GM18858 (cell line): ENCODE measurements around the gene RTN3.
"Not testable (repeated sequence)": the region's sequence is repeated elsewhere in the genome, so short reads cannot be mapped to it uniquely, and the experiment has no call there.

Experiments
- ATAC-seq: cut with Tn5 transposase; IDR thresholded peaks from one replicate; pipeline ENCODE4 v1.9.1; 2021; ENCODE audit not compliant: unreplicated experiment

RTN3 gene

DNA sequence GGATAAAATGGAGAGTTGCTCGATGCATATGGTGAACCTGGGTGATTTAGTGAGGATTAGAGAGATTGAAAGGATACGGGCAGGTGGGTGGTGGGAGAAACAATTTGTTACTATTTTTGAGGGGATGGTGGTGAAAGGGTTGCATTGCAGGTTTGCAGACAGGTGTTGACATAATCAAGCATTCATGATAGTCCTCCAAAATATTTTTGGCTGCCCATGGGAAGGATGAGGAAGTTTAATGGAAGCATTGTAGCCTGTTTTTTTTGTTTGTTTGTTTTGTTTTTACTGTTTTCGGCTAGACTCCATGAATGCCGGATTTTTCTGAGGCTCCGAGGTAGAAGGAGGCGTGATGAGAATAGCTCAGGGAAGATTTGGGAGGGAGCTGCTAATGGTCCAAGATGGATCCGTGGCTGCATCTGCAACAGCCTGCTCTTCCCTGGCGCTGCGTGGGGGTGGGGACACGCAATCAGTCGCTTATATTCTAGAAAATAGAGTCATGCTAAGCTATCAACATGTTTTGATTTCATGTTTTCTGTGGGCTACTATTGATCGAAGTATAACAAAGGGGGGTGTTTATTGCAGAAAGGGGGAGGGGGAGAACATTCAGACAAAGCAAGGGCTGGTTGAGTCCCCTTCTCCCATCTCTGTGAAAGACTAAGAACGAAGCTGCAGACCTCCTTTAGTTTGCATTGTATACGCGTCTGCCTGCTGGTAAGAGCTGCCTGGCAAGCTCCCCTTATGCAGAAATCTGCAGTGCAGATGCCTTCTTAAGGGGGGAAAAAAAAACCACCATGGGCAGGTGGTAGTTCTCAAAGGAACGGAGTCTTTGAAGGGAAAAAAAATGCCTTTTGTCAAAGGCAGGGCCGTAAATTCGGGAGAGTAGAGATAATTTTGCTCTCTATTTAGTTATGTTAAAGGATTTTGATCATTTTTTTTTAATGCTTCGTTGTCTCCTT, 1.0 kb downstream of the RTN3 start:
- ATAC-seq = no peak

DNA sequence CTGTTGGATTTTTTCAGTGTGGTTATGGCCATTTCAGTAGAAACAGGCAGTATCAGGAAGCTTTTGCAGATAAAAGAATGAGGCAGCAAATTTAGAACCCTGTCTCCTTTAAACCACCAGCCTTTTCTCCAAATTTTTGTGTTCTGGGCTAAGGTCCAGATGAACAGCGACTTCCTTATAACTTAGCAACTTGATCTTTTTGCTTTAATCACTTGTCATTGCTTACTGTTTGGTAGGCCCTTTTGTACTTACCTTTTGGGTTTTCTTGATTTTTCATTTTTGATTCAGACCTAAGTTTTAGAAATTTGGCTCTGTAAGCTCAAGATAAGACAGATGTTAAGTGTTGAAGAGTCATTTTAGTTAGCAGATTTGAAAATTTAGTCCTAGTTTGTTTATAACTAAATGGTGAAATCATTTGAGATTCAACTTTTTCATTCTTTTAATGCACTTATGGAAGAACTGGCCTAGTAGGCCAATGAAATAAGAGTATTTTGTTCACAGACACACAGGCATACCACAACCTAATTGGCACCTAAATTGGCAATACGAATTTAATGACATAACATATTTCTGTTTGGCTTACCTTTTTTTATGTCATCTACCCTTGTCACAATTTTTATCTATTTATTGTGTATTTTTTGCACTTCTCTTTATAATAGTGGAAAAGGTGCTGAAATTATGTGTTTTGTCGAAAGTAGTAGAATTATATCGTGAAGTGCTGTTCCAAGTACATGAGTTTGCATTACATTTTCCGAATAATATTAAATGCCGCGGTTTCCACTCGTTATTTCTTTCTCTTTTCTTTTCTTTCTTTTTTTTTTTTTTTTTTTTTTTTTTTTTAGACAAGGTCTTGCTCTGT, 2.1 kb downstream of the RTN3 start:
- no peak for ATAC-seq

DNA sequence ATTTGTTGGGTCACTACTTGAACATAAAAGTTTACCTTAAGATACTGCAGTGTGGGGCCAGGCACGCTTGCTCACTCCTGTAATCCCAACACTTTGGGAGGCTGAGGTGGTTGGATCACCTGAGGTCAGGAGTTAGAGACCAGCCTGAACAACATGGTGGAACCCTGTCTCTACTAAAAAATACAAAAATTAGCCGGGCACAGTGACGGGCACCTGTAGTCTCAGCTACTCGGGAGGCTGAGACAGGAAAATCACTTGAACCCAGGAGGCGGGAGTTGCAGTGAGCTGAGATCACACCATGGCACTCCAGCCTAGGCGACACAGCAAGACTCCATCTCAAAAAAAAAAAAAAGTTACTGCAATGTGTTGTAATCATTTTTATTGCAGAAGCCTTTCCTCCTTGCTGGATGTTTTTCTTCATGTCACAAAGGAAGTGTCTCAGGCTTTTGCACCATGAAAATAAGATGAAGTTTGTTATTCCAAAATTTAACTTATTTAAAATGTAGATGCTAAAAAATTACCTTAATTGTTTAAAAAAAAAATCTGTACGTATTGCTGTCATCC, 3.9 kb downstream of the RTN3 start:
- not testable (repeated sequence) for ATAC-seq

DNA sequence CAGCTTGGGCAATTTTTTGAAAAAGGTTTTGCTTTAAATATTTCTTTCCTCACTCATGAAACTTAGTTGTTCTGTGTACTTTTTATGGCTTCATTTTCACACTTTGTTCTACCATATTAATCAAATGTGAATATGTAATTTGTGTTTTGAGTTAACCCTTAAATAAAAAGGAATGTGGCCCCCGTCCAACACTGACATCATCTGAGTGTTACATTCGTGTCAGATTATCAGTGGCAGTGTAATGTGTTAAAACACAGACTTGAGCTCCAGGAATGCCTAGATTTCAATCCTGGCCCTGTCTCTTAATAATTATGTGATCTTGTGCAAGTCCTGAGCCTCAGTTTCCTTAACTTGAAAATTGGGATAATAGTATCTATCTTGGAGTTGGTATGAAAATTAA, 5.6 kb downstream of the RTN3 start:
- no peak for ATAC-seq

DNA sequence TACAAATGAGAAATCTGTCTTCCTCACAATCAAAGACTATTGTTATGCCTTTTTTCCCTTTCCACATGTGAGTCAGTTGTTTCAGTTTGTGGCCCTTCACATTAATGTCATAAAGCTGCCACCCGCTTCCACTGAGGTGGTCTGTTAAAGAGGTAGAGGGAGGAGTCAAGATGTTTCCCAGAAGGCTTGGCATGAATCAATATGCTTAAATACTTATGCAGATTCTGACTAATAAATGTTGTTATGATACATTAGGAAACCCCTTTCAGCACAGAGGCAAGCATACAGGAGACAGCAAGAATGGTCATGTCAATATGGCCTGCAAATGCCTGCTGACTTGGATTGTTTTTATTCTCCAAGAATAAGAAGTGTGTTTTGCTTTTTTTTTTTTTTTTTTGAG, 6.5 kb downstream of the RTN3 start:
- ATAC-seq = no peak

DNA sequence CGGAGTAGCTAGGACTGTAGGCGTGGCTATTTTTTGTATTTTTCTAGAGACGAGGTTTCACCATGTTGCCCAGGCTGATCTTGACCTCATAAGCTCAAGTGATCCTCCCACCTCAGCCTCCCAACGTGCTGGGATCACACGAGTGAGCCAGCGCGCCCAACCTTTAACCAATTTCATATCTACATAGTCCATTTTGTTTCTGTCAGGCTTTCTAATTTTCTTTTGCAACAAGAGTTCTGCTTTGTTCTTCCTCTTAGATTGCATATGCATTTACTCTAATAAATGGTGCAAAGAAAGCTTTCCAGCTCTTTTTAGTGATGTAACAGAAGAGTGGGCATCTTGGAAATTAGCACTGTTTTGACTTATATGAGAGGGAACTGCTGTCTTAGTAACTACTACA, 13.3 kb downstream of the RTN3 start:
- no peak for ATAC-seq

GRCh38 chr11:63698976-63699733, 17.9 kb downstream of the RTN3 start:
- no peak for ATAC-seq

- no peak for ATAC-seq
These were observed 18.6 kb downstream of the RTN3 start for GRCh38 chr11:63699896-63700295.

GRCh38 chr11:63705526-63705925, 24.2 kb downstream of the RTN3 start:
- no peak for ATAC-seq

- no peak for ATAC-seq
These were observed 27.5 kb downstream of the RTN3 start for GRCh38 chr11:63708764-63709163.

- ATAC-seq = no peak
These were observed 28.1 kb downstream of the RTN3 start for GRCh38 chr11:63709336-63709884.

GRCh38 chr11:63710476-63711217, 29.3 kb downstream of the RTN3 start:
- no peak for ATAC-seq

- ATAC-seq = no peak
These were observed 30.5 kb downstream of the RTN3 start for GRCh38 chr11:63711838-63712237.

DNA sequence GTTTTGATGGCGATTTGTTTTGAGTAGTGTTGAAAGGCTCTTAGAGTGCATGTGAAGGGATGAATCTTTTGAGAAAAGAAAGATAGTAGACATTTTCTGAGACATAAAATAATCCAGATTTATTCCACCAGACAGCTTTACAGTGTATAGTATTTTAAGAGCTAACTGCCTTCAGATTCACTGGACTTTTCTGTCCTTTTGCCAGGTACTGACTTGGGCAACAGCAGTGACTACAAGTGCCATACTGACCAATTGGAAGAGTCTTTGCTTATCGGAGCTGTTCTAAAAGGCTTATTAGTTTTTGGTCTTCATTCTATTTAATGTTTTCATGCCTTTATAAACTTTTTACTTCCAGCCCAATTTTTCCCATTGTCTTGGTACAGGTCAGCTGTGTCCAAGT, 32.5 kb downstream of the RTN3 start:
- ATAC-seq = no peak

GRCh38 chr11:63716046-63716445, 34.7 kb downstream of the RTN3 start:
- ATAC-seq = no peak

DNA sequence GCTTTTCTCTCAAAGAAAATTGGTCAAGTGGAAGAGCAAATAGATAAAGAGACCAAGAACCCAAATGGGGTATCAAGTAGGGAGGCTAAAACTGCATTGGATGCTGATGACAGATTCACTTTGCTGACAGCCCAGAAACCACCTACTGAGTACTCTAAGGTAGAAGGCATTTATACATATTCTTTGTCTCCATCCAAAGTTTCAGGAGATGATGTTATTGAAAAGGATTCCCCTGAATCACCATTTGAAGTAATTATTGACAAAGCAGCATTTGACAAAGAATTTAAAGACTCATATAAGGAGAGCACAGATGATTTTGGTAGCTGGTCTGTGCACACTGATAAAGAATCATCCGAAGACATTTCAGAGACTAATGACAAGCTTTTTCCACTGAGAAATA, 37.7 kb downstream of the RTN3 start:
- no peak for ATAC-seq

DNA sequence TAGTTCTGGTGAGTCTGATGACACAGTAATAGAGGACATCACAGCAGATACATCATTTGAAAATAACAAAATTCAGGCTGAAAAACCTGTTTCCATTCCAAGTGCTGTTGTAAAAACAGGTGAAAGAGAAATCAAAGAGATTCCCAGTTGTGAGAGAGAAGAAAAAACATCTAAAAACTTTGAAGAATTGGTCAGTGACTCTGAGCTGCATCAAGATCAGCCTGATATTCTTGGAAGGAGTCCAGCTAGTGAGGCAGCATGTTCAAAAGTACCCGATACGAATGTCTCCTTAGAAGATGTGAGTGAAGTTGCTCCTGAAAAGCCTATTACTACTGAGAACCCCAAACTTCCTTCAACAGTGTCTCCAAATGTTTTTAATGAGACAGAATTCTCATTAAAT, 38.7 kb downstream of the RTN3 start:
- ATAC-seq = no peak

GRCh38 chr11:63720611-63721010, 39.3 kb downstream of the RTN3 start:
- ATAC-seq = no peak

GRCh38 chr11:63729326-63729725, 48.0 kb downstream of the RTN3 start:
- ATAC-seq = no peak

- no peak for ATAC-seq
These were observed 55.6 kb downstream of the RTN3 start for GRCh38 chr11:63736864-63737263.
